ENCODE data around the gene PRKX. TPM values are rescaled to one million over a fixed set of nuclear protein-coding genes. Genes with fewer than 3 reads are reported as not detected.
"Not testable (repeated sequence)": the region's sequence is repeated elsewhere in the genome, so short reads cannot be mapped to it uniquely, and the experiment has no call there.

The PRKX gene
- total RNA-seq, 3 donors from 2014 or later (not counting 1 experiment from before 2014, with no cell fraction given): 44.9 to 131 (median 97.6) TPM

GRCh38 chrX:3563451-3563850, 150.0 kb downstream of the PRKX start:
- no peak overlapping the region for H3K27ac Mint-ChIP-seq
- H3K9me3 ChIP-seq (ENCODE audit: control insufficient read depth, insufficient read depth, low read length): no peaks in the 10 kb centered on the region
- peaks cover 0 to 2% of the 10 kb centered on the region in 2 donors for H3K27me3 Mint-ChIP-seq (ENCODE audit: low read depth in 2 of 2)
- H3K27me3 ChIP-seq (ENCODE audit: control insufficient read depth, insufficient read depth, low read length): no peaks in the 10 kb centered on the region
- H3K36me3 Mint-ChIP-seq: no peaks in the 10 kb centered on the region
- no peak for ATAC-seq
- H3K4me3 Mint-ChIP-seq: no peak overlapping the region
- H3K4me1 Mint-ChIP-seq: no peaks in the 10 kb centered on the region
- no peaks in the 10 kb centered on the region for H3K9me3 Mint-ChIP-seq
- TF ChIP-seq CTCF (IDR thresholded peaks at IDR 0.05): no peak
- 100% methylated on average over 2 of the region's 4 CpGs for WGBS (ENCODE audit: insufficient coverage)
- H3K36me3 ChIP-seq (ENCODE audit: control insufficient read depth, insufficient read depth, low read length): no peaks in the 10 kb centered on the region
- H3K4me1 ChIP-seq (ENCODE audit: control insufficient read depth, insufficient read depth, low read length): no peaks in the 10 kb centered on the region
- no peak overlapping the region for H3K4me3 ChIP-seq (ENCODE audit: low read length)
- no peak overlapping the region for H3K27ac ChIP-seq (ENCODE audit: low read length)
- intact Hi-C loops (cut with micrococcal nuclease): no loop called here
- no peak for DNase-seq

GRCh38 chrX:3560010-3560409, 153.4 kb downstream of the PRKX start:
- ATAC-seq; H3K27me3 Mint-ChIP-seq (ENCODE audit: low read depth in 2 of 2); H3K36me3 Mint-ChIP-seq; H3K4me3 Mint-ChIP-seq; H3K27me3 ChIP-seq (ENCODE audit: control insufficient read depth, insufficient read depth, low read length); H3K27ac ChIP-seq (ENCODE audit: low read length); H3K4me1 Mint-ChIP-seq; H3K36me3 ChIP-seq (ENCODE audit: control insufficient read depth, insufficient read depth, low read length); H3K4me1 ChIP-seq (ENCODE audit: control insufficient read depth, insufficient read depth, low read length); H3K9me3 ChIP-seq (ENCODE audit: control insufficient read depth, insufficient read depth, low read length); H3K9me3 Mint-ChIP-seq; H3K4me3 ChIP-seq (ENCODE audit: low read length); H3K27ac Mint-ChIP-seq; intact Hi-C loops (cut with micrococcal nuclease); DNase-seq: not testable (repeated sequence)
- 97% methylated on average over 5 of the region's 7 CpGs for WGBS (ENCODE audit: insufficient coverage)
